Smooth muscle cell (in vitro differentiated cells): ENCODE measurements around the gene RHOBTB3. TPM values are rescaled to one million over a fixed set of nuclear protein-coding genes. Genes with fewer than 3 reads are reported as not detected.

Experiments
- DNase-seq: peaks from one replicate; lab custom pipeline; 2025; ENCODE audit not compliant: unreplicated experiment; lab: John Stamatoyannopoulos, UW
- H2AFZ ChIP-seq: fragments of 200-600 bp; sonication (generic); 2 replicates; pipeline ENCODE4 v1.6.0; 2016; ENCODE audit warnings: antibody characterized with exemption, low read depth, mild to moderate bottlenecking
- H3F3A ChIP-seq: fragments of 200-600 bp; sonication (generic); 2 replicates; pipeline ENCODE4 v1.6.0; 2017; ENCODE audit warnings: antibody characterized with exemption, low read depth
- H3K27ac ChIP-seq: fragments of 200-600 bp; sonication (generic); 2 replicates; pipeline ENCODE4 v1.5.1; 2016; ENCODE audit warnings: low read depth, mild to moderate bottlenecking
- H3K27me3 ChIP-seq: fragments of 200-600 bp; sonication (generic); 2 replicates; pipeline ENCODE4 v1.6.1; 2016; ENCODE audit warnings: low read depth, mild to moderate bottlenecking
- H3K36me3 ChIP-seq: fragments of 200-600 bp; sonication (generic); 2 replicates; pipeline ENCODE4 v1.5.1; 2016; ENCODE audit warnings: low read depth
- H3K4me1 ChIP-seq: fragments of 200-600 bp; sonication (generic); 2 replicates; pipeline ENCODE4 v1.5.1; 2016; ENCODE audit warnings: low read depth
- H3K4me2 ChIP-seq: fragments of 200-600 bp; sonication (generic); 2 replicates; pipeline ENCODE4 v1.6.0; 2016; ENCODE audit warnings: mild to moderate bottlenecking
- H3K4me3 ChIP-seq: fragments of 200-600 bp; sonication (generic); 2 replicates; pipeline ENCODE4 v1.5.1; 2016; ENCODE audit warnings: mild to moderate bottlenecking
- H3K79me2 ChIP-seq: fragments of 200-600 bp; sonication (generic); 2 replicates; pipeline ENCODE4 v1.6.0; 2016; ENCODE audit warnings: low read depth, mild to moderate bottlenecking
- H3K9ac ChIP-seq: fragments of 200-600 bp; sonication (generic); 2 replicates; pipeline ENCODE4 v1.6.0; 2016; ENCODE audit warnings: low read depth
- H3K9me3 ChIP-seq: fragments of 200-600 bp; sonication (generic); replicated peaks from 2 replicates; pipeline ENCODE4 v1.5.1; 2016; ENCODE audit warnings: low read depth
- H4K20me1 ChIP-seq: fragments of 200-600 bp; sonication (generic); 2 replicates; pipeline ENCODE4 v1.6.0; 2016; ENCODE audit warnings: low read depth
- CTCF ChIP-seq: fragments of 200-600 bp; sonication (generic); IDR thresholded peaks from 2 replicates; pipeline ENCODE4 v1.5.1; 2017; ENCODE audit warnings: borderline replicate concordance, mild to moderate bottlenecking, antibody characterized with exemption; ENCODE audit not compliant: insufficient read depth, poor library complexity, severe bottlenecking
- WGBS: methylation state at CpG from one replicate; pipeline ENCODE4 v1.1.7; 2016; ENCODE audit warnings: low lambda C conversion rate; 5-methylcytosine and 5-hydroxymethylcytosine counted together
- polyA plus RNA-seq: library from polyadenylated mRNA; unstranded; fragments of >200 nt; fragmentation: Nextera tagmentation; extraction: Ambion mirVana; gene quantifications from 2 replicates; pipeline ENCODE4 v1.2.1, GENCODE V29; 2016
- total RNA-seq: library from RNA; depleted of rRNA; stranded (reverse); fragments of >200 nt; gene quantifications from 2 replicates; pipeline ENCODE4 v1.2.3, GENCODE V29; 2014

Gene RHOBTB3
- total and polyA plus RNA-seq, 2 experiments from 2014 or later: 127 to 213 TPM

- Histone ChIP-seq H3K4me1 (no peaks in the 10 kb centered on the region), H3K79me2 (no peaks in the 10 kb centered on the region), H3K27me3 (no peaks in the 10 kb centered on the region), H3K4me2 (no peak overlapping the region), H2AFZ (no peak overlapping the region), H3K9ac (no peak overlapping the region), H3K4me3 (no peak overlapping the region), H4K20me1 (no peaks in the 10 kb centered on the region), H3K27ac (no peak overlapping the region), H3K9me3 (no peaks in the 10 kb centered on the region), H3F3A (peaks cover 4% of the 10 kb centered on the region), H3K36me3 (no peaks in the 10 kb centered on the region)
- DNase-seq: no peak
- TF ChIP-seq CTCF: no peak
- WGBS: 88% methylated on average over 3 of the region's 3 CpGs
These were observed 70.8 kb downstream of the RHOBTB3 start for GRCh38 chr5:95801961-95802360.

GRCh38 chr5:95803271-95804148, 72.4 kb downstream of the RHOBTB3 start:
- TF ChIP-seq CTCF: no peak
- 84% methylated on average over 6 of the region's 6 CpGs for WGBS
- Histone ChIP-seq H3K4me1 (no peaks in the 10 kb centered on the region), H3K9ac (no peak overlapping the region), H3K4me3 (no peak overlapping the region), H3K27ac (no peak overlapping the region), H3K4me2 (no peak overlapping the region), H3K36me3 (no peaks in the 10 kb centered on the region), H3F3A (peaks cover 4% of the 10 kb centered on the region), H3K27me3 (no peaks in the 10 kb centered on the region), H2AFZ (no peak overlapping the region), H3K9me3 (no peaks in the 10 kb centered on the region), H4K20me1 (no peaks in the 10 kb centered on the region), H3K79me2 (no peaks in the 10 kb centered on the region)
- DNase-seq: no peak

GRCh38 chr5:95804736-95805539, 73.8 kb downstream of the RHOBTB3 start:
- WGBS: 82% methylated on average over 6 of the region's 6 CpGs
- H3F3A ChIP-seq: peaks cover 9% of the 10 kb centered on the region
- H3K4me1 ChIP-seq: no peaks in the 10 kb centered on the region
- DNase-seq: no peak
- H3K4me2 ChIP-seq: no peak overlapping the region
- no peaks in the 10 kb centered on the region for H4K20me1 ChIP-seq
- H3K9me3 ChIP-seq: no peaks in the 10 kb centered on the region
- no peak overlapping the region for H2AFZ ChIP-seq
- H3K4me3 ChIP-seq: no peak overlapping the region
- TF ChIP-seq CTCF: no peak
- no peak overlapping the region for H3K27ac ChIP-seq
- H3K36me3 ChIP-seq: no peaks in the 10 kb centered on the region
- H3K79me2 ChIP-seq: no peaks in the 10 kb centered on the region
- no peaks in the 10 kb centered on the region for H3K27me3 ChIP-seq
- no peak overlapping the region for H3K9ac ChIP-seq
